HepG2 (cell line): ENCODE measurements around the gene FN1.

ENCODE experiments used
- FOXK2 ChIP-seq: fragments of 450-650 bp; IDR thresholded peaks from 2 replicates; pipeline ENCODE4 v1.6.1; 2016
- KAT2B ChIP-seq: fragments of 150-350 bp; IDR thresholded peaks from 2 replicates; pipeline ENCODE4 v1.6.1; 2014; ENCODE audit warnings: low read depth, low read length, borderline replicate concordance
- MTF1 ChIP-seq: sonication (generic); formaldehyde crosslinking; IDR thresholded peaks from 2 replicates; pipeline ENCODE4 v1.5.0; 2020; ENCODE audit warnings: missing genetic modification reagents
- RAD51 ChIP-seq: fragments of 450-650 bp; IDR thresholded peaks from 2 replicates; pipeline ENCODE4 v1.6.1; 2016; ENCODE audit warnings: borderline replicate concordance
- REL ChIP-seq: sonication (generic); formaldehyde crosslinking; conservative IDR thresholded peaks from 2 replicates; pipeline ENCODE4 v1.8.0; 2022; ENCODE audit warnings: mild to moderate bottlenecking, missing genetic modification reagents, moderate library complexity
- SYNCRIP ChIP-seq: fragments of 200-400 bp; formaldehyde crosslinking; IDR thresholded peaks from 2 replicates; pipeline ENCODE4 v1.6.1; 2018; ENCODE audit warnings: mild to moderate bottlenecking, low read depth, low read length; ENCODE audit not compliant: insufficient read depth
- ZBTB20 ChIP-seq: sonication (generic); formaldehyde crosslinking; IDR thresholded peaks from 2 replicates; pipeline ENCODE4 v1.8.1; 2023; ENCODE audit warnings: missing genetic modification reagents, low read depth, mild to moderate bottlenecking, borderline replicate concordance
- ZNF530 ChIP-seq: sonication (generic); formaldehyde crosslinking; IDR thresholded peaks from 2 replicates; pipeline ENCODE4 v1.5.0; 2020; ENCODE audit warnings: low read depth, mild to moderate bottlenecking, missing genetic modification reagents
- ZNF75D ChIP-seq: sonication (generic); formaldehyde crosslinking; IDR thresholded peaks from 2 replicates; pipeline ENCODE4 v1.8.1; 2023; ENCODE audit warnings: missing genetic modification reagents, mild to moderate bottlenecking, borderline replicate concordance
- ZSCAN30 ChIP-seq: sonication (generic); formaldehyde crosslinking; IDR thresholded peaks from 2 replicates; pipeline ENCODE4 v1.5.0; 2020; ENCODE audit warnings: mild to moderate bottlenecking, missing genetic modification reagents
- TF ChIP-seq, protein P1 (sequence below): sonication (generic); formaldehyde crosslinking; IDR thresholded peaks from 2 replicates; pipeline ENCODE4 v1.5.0; 2020; ENCODE audit warnings: mild to moderate bottlenecking, missing genetic modification reagents, moderate library complexity
- TF ChIP-seq, protein P2 (sequence below): sonication (generic); formaldehyde crosslinking; IDR thresholded peaks from 2 replicates; pipeline ENCODE4 v1.4.0; 2020; ENCODE audit warnings: missing genetic modification reagents, mild to moderate bottlenecking, borderline replicate concordance

DNA sequence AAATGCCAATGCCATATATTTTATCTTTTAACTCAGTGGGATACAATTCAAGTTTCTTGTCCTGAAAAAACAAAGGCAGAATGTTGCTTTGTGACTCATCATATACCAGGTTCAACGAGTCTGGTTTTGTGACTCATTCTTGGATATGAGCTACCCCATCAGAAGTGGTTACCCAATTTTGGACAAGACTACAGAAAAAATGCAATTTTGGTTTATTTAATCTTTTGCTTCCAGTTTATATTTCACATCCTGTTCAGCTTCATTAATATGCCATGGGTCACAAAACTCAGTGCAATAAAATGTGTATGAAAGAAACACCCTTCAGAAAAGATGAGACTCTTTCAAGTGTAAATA is 25.0 kb downstream of the FN1 start:
- no peak for TF ChIP-seq KAT2B
- TF ChIP-seq ZNF75D (CRISPR knock-in tag), result no peak
- TF ChIP-seq, protein P1, sequence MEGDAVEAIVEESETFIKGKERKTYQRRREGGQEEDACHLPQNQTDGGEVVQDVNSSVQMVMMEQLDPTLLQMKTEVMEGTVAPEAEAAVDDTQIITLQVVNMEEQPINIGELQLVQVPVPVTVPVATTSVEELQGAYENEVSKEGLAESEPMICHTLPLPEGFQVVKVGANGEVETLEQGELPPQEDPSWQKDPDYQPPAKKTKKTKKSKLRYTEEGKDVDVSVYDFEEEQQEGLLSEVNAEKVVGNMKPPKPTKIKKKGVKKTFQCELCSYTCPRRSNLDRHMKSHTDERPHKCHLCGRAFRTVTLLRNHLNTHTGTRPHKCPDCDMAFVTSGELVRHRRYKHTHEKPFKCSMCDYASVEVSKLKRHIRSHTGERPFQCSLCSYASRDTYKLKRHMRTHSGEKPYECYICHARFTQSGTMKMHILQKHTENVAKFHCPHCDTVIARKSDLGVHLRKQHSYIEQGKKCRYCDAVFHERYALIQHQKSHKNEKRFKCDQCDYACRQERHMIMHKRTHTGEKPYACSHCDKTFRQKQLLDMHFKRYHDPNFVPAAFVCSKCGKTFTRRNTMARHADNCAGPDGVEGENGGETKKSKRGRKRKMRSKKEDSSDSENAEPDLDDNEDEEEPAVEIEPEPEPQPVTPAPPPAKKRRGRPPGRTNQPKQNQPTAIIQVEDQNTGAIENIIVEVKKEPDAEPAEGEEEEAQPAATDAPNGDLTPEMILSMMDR, result no peak
- TF ChIP-seq ZSCAN30 (CRISPR knock-in tag), result no peak
- TF ChIP-seq REL (CRISPR knock-in tag), result no peak
- TF ChIP-seq RAD51, result no peak
- TF ChIP-seq ZNF530 (CRISPR knock-in tag), result no peak
- TF ChIP-seq MTF1, result no peak
- TF ChIP-seq, protein P2, sequence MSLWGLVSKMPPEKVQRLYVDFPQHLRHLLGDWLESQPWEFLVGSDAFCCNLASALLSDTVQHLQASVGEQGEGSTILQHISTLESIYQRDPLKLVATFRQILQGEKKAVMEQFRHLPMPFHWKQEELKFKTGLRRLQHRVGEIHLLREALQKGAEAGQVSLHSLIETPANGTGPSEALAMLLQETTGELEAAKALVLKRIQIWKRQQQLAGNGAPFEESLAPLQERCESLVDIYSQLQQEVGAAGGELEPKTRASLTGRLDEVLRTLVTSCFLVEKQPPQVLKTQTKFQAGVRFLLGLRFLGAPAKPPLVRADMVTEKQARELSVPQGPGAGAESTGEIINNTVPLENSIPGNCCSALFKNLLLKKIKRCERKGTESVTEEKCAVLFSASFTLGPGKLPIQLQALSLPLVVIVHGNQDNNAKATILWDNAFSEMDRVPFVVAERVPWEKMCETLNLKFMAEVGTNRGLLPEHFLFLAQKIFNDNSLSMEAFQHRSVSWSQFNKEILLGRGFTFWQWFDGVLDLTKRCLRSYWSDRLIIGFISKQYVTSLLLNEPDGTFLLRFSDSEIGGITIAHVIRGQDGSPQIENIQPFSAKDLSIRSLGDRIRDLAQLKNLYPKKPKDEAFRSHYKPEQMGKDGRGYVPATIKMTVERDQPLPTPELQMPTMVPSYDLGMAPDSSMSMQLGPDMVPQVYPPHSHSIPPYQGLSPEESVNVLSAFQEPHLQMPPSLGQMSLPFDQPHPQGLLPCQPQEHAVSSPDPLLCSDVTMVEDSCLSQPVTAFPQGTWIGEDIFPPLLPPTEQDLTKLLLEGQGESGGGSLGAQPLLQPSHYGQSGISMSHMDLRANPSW (CRISPR knock-in tag), result no peak
- TF ChIP-seq ZBTB20 (CRISPR knock-in tag), result no peak
- TF ChIP-seq SYNCRIP, result no peak
- TF ChIP-seq FOXK2, result no peak
